NCI-H2227 (cell line): Measurements from ENCODE around the gene DLX1.

Source experiments
- DNase-seq: peaks from one replicate; lab custom pipeline; 2025; ENCODE audit not compliant: unreplicated experiment; lab: John Stamatoyannopoulos, UW

DLX1 gene

GRCh38 chr2:172096626-172097547, 11.6 kb downstream of the DLX1 start:
- peak; percentile 91 for DNase-seq

- DNase-seq: no peak
Measured at GRCh38 chr2:172097557-172098131, 12.3 kb downstream of the DLX1 start.

- DNase-seq: no peak
Measured at GRCh38 chr2:172098287-172098649, 13.0 kb downstream of the DLX1 start.

GRCh38 chr2:172098650-172099471, 13.6 kb downstream of the DLX1 start:
- DNase-seq: no peak

- no peak for DNase-seq
Measured at GRCh38 chr2:172099472-172100079, 14.3 kb downstream of the DLX1 start.

GRCh38 chr2:172100080-172100934, 15.0 kb downstream of the DLX1 start:
- DNase-seq: no peak

GRCh38 chr2:172100935-172101820, 15.9 kb downstream of the DLX1 start:
- no peak for DNase-seq

- no peak for DNase-seq
Measured at GRCh38 chr2:172101821-172102390, 16.6 kb downstream of the DLX1 start.

- peak; percentile 100 for DNase-seq
Measured at GRCh38 chr2:172102391-172103359, 17.4 kb downstream of the DLX1 start, which contains the start of gene DLX2. Gene DLX2, minus strand, starts transcription at chr2:172102900. Its CDS starts 362 bp downstream, at chr2:172102538.

GRCh38 chr2:172103471-172104272, 18.4 kb downstream of the DLX1 start:
- DNase-seq: peak; percentile 95

GRCh38 chr2:172105471-172106107, 20.3 kb downstream of the DLX1 start:
- no peak for DNase-seq

GRCh38 chr2:172106108-172106961, 21.0 kb downstream of the DLX1 start:
- no peak for DNase-seq

- no peak for DNase-seq
Measured at GRCh38 chr2:172107690-172108586, 22.6 kb downstream of the DLX1 start.

GRCh38 chr2:172108587-172108930, 23.3 kb downstream of the DLX1 start:
- DNase-seq: no peak
